Small intestine (tissue), 7 donors: ENCODE data around the gene OR5D16. TPM values are rescaled to one million over a fixed set of nuclear protein-coding genes. Genes with fewer than 3 reads are reported as not detected.
"Not testable (repeated sequence)": the region's sequence is repeated elsewhere in the genome, so short reads cannot be mapped to it uniquely, and the experiment has no call there.

ENCODE experiments used
- DNase-seq, 2 donors: peaks; one replicate each; pipeline versions ENCODE4 v3.0.0 to v3.0.0-alpha.2; 2013
- FAIRE-seq: peaks from 2 replicates; lab custom pipeline; 2012; peaks lifted over from hg19 to GRCh38; lab: Jason Lieb, UNC
- H3K27ac ChIP-seq, 3 donors: one replicate each; pipeline ENCODE4 v1.5.1; 2013; ENCODE audit warnings: low read length in 2 of 3, mild to moderate bottlenecking in 2 of 3, control low read depth in 1 of 3, inconsistent platforms in 1 of 3, low read depth in 1 of 3, moderate library complexity in 1 of 3
- H3K27me3 ChIP-seq, 3 donors: one replicate each; pipeline ENCODE4 v1.6.1; 2013; ENCODE audit warnings: low read length in 3 of 3, inconsistent platforms in 1 of 3; ENCODE audit not compliant: control insufficient read depth in 3 of 3, insufficient read depth in 3 of 3
- H3K36me3 ChIP-seq, 3 donors: one replicate each; pipeline ENCODE4 v1.6.1; 2013; ENCODE audit warnings: low read length in 3 of 3, inconsistent platforms in 1 of 3, low read depth in 1 of 3, mild to moderate bottlenecking in 1 of 3, moderate library complexity in 1 of 3; ENCODE audit not compliant: control insufficient read depth in 3 of 3, insufficient read depth in 2 of 3
- H3K4me1 ChIP-seq, 3 donors: one replicate each; pipeline ENCODE4 v1.6.1; 2013; ENCODE audit warnings: low read length in 2 of 3, inconsistent platforms in 1 of 3, low read depth in 1 of 3, mild to moderate bottlenecking in 1 of 3, moderate library complexity in 1 of 3; ENCODE audit not compliant: control insufficient read depth in 3 of 3, insufficient read depth in 2 of 3
- H3K4me3 ChIP-seq, 3 donors: one replicate each; pipeline ENCODE4 v1.5.1; 2013; ENCODE audit warnings: low read length in 3 of 3, control low read depth in 1 of 3, inconsistent platforms in 1 of 3, low read depth in 1 of 3, mild to moderate bottlenecking in 1 of 3, moderate library complexity in 1 of 3
- H3K9me3 ChIP-seq, 2 donors: one replicate each; pipeline ENCODE4 v1.6.1; 2013; ENCODE audit warnings: low read depth in 1 of 2, low read length in 1 of 2; ENCODE audit not compliant: control insufficient read depth in 2 of 2, insufficient read depth in 1 of 2
- WGBS, 3 donors: extraction: QIAGEN DNeasy Blood & Tissue Kit; methylation state at CpG; one replicate each; pipeline ENCODE4 v1.1.7; 2013; 5-methylcytosine and 5-hydroxymethylcytosine counted together
- polyA plus RNA-seq, 4 donors: library from polyadenylated mRNA; stranded (reverse) in 3 of 4; unstranded in 1 of 4; fragments of 200-250 nt in 3 of 4; fragments of 120-200 nt in 1 of 4; gene quantifications; one replicate each; pipeline versions ENCODE4 v1.2.1 to v1.2.3, GENCODE V29; 2013
- donor health status: healthy with polysubstance abuse.
- donor health status: control.
- donor health status: control.
- donor health status: Bipolar disorder and iron deficiency.
- donor health status: healthy.

Gene OR5D16
- polyA plus RNA-seq, 4 donors: not detected

DNA sequence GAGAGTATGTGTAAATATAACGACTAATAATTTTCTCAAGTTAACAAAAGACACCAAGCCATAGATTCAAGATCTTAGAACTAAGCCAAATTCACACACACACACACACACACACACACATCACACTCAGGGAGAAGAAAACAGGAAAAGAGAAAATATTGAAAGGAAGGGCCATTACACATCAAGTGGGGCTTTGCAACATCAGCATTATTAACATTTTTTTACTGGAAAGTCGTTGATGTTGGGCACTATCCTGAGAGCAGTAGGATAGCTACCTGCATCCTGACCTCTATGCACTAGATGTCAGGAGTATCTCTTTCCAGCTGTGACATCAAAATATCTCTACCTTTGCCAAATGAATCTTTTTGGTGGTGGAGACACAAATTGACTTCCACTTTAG is 8.9 kb downstream of the OR5D16 start:
- Histone ChIP-seq H3K27ac (no peak overlapping the region), H3K36me3 (no peaks in the 10 kb centered on the region), H3K9me3 (peaks cover 0 to 5% of the 10 kb centered on the region in 2 donors), H3K4me3 (no peak overlapping the region), H3K4me1 (no peaks in the 10 kb centered on the region), H3K27me3 (no peaks in the 10 kb centered on the region)
- no peak for FAIRE-seq
- 24 to 48% (median 31%) methylated on average over 2 of the region's 2 CpGs for WGBS, 3 donors
- DNase-seq: no peak

DNA sequence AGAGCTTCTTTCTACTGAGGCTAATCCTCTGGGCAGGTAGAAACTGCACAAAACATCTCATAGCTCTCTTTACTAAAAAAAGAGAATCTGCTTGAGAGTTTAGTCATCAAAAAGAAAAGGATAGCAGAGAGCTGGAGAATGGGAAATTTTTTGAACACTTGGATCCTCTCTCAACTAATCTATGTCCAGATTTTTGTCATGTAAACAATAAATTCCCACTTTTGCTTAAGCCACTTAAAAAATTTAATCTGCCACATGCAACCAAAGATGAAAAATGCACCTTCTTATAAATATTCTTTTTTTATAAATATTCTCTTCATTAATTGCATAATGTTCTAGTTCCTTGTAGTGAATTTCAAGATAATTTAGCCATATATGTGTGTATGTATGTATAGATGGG is 10.5 kb downstream of the OR5D16 start:
- Histone ChIP-seq H3K4me3 (no peak overlapping the region), H3K27me3 (no peaks in the 10 kb centered on the region), H3K27ac (no peak overlapping the region), H3K4me1 (no peaks in the 10 kb centered on the region), H3K9me3 (peaks cover 0 to 5% of the 10 kb centered on the region in 2 donors), H3K36me3 (no peaks in the 10 kb centered on the region)
- FAIRE-seq (no peak), DNase-seq (no peak)

DNA sequence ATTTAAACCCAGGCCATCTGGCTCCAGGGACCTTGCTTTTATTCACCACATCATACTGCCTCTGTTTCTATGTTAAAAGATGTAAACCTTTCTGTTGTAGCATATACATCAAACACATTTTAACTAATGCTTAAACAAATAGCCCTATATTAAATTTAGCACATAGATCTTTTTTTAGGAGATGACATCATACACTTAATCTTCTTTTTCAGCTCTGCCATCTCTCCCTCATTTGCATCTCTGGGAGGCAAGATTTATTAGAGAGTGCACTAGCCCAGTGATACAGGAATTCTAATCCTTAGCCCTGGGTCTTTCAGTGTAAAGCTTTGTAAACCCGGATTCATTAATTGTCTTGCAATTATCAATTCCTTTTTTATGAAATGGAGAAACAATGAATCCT is 13.6 kb downstream of the OR5D16 start:
- DNase-seq: no peak

DNA sequence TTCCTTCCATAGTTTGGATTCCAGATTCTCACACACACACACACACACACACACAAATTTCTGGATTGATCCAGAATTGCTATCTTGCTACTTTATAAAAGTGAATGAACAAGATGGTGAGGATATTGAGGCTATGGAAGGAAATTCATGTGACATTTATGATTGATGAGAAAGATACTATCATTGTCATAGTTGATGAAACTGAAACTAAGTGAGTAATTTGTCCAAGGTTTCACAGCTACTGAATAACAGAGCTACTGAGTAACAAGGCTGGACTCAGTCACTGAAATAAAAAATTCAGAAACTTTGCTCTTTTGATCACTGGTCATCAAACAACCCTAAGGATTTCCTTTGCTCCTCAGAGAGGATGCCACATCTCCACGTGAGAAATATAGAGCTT is 16.2 kb downstream of the OR5D16 start:
- H3K9me3 ChIP-seq: peaks cover 0 to 12% of the 10 kb centered on the region in 2 donors
- FAIRE-seq (no peak), DNase-seq (no peak)
- no peaks in the 10 kb centered on the region for H3K27me3 ChIP-seq
- no peaks in the 10 kb centered on the region for H3K36me3 ChIP-seq
- no peak overlapping the region for H3K27ac ChIP-seq
- no peaks in the 10 kb centered on the region for H3K4me1 ChIP-seq
- 9 to 27% (median 26%) methylated on average over 1 of the region's 1 CpG for WGBS, 3 donors
- H3K4me3 ChIP-seq: no peak overlapping the region

More for the DNA sequence above, 13.6 kb downstream of the OR5D16 start:
- Histone ChIP-seq H3K36me3 (no peaks in the 10 kb centered on the region), H3K4me3 (no peak overlapping the region), H3K27me3 (no peaks in the 10 kb centered on the region), H3K27ac (no peak overlapping the region), H3K9me3 (peaks cover 0 to 10% of the 10 kb centered on the region in 2 donors), H3K4me1 (no peaks in the 10 kb centered on the region)
- FAIRE-seq: no peak
- WGBS, 3 donors: 77 to 91% (median 84%) methylated on average over 1 of the region's 1 CpG

DNA sequence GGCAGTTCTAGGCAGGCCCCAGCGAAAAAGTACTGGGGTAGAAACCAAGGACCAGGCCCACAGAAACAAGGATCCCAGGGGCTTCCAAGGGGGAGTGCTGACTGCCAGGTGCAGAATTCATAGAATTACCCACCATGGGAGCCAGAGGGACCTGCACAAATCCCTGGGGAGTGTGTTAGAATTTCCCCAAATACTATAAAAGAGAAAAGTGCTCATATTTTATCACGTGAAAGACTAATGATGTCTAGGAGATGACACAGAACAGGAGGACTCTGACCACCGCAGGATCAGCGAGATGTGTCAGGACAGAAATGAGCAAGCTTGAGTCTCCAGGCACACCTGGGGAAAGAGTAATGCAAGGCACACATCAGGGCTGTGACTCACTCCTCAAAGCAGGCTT is 28.8 kb downstream of the OR5D16 start:
- H3K27me3 ChIP-seq, H3K4me3 ChIP-seq, H3K27ac ChIP-seq, H3K36me3 ChIP-seq, FAIRE-seq, H3K4me1 ChIP-seq, DNase-seq: not testable (repeated sequence)
- peaks cover 1 to 21% of the 10 kb centered on the region in 2 donors for H3K9me3 ChIP-seq
- WGBS, 3 donors: 79 to 87% (median 80%) methylated on average over 4 of the region's 4 CpGs

DNA sequence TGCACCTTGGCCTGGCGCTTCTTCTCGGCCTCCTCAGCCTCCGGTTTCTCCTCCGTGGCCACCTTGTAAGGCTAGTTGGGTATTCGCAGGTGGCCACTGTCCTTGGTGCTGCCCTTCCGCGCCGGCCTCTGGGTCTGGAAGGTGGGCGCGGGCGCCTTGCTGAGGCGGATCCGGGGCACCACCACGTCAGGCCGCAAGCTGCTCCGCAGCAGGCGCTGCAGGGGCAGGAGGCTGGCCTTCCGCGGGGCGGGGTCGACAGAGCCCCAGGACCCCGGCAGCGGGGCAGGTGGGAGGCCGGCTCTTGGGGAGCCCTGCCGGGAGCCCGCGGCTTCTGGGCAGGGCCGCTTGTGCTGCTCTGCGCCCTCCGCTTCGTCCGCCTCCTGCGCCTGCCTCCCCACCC is 34.2 kb downstream of the OR5D16 start:
- H3K27ac ChIP-seq, H3K4me1 ChIP-seq, FAIRE-seq, H3K4me3 ChIP-seq, DNase-seq, H3K27me3 ChIP-seq, H3K36me3 ChIP-seq: not testable (repeated sequence)
- WGBS, 3 donors: 27 to 55% (median 38%) methylated on average over 25 to 33 of the region's 33 CpGs
- H3K9me3 ChIP-seq: peaks cover 1 to 26% of the 10 kb centered on the region in 2 donors

DNA sequence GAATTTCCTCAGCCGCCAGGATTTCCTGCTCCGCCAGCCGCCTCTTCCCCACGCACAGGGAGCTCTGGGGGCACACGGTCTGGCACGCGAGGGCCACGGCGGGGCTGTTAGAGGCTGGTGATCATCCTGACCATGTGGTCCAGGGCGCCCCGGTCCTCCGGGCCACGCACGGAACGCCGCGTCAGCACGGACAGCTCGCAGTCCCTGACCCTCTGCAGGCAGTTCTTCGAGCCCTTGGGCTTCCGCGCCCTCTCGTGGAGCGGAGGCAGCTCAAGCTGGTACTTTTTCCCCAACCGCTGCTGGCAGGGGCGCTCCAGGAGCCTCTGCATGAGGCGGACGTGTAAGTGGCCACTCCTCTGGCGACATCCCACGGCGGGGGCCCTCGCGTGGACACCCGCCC is 34.6 kb downstream of the OR5D16 start:
- not testable (repeated sequence) for H3K4me1 ChIP-seq, FAIRE-seq, H3K36me3 ChIP-seq, H3K27me3 ChIP-seq, H3K4me3 ChIP-seq, H3K27ac ChIP-seq, DNase-seq
- WGBS, 3 donors: 34 to 56% (median 50%) methylated on average over 29 to 34 of the region's 34 CpGs
- peaks cover 1 to 24% of the 10 kb centered on the region in 2 donors for H3K9me3 ChIP-seq

DNA sequence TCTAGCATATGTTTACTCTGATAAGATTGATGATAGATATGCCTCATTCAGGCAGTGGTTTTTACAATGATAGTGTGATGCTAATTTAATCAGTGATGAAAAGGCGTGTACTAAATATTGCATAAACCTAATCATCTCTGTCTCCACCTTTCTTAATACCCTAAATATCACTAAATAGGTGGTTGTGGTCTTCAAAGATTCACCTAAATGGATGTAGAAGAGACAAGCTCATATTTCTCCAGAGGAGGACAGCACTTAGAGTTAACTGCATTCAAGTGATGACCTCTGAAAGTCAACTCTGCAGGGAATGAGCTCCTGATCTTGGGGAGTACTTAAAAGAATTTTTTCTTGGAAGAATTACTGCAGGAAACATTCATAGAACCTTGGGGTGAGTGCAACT is 44.4 kb downstream of the OR5D16 start, which contains the start of gene TRIM51:
Gene TRIM51, plus strand, starts transcription at position 301 of the 400 bp plus-strand sequence. CDS start 2,132 bp downstream, outside the sequence.
- H3K9me3 ChIP-seq, H3K4me1 ChIP-seq, H3K27ac ChIP-seq, FAIRE-seq, H3K36me3 ChIP-seq, DNase-seq, H3K4me3 ChIP-seq, H3K27me3 ChIP-seq: not testable (repeated sequence)
- 64 to 75% (median 68%) methylated on average over 1 of the region's 1 CpG for WGBS, 3 donors

DNA sequence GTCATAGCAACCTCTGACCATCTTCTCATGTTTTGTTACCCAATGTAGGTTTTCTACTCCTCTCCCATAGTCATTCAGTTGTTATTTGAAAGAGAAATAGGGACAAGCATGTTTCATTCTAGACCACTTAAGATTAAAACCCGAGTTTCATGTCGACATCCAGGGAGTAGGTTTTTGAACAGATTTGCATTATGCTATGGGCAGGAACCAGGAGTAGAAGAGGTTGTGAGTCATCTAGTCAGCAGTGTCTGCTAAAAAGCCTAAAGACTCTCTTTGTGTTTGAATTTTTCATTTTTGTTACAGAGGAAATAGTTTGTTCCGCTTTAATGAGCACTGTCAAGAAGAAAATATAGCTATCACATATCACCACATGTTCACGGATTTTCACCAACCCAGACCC is 46.4 kb downstream of the OR5D16 start:
- FAIRE-seq, DNase-seq, H3K4me3 ChIP-seq, H3K9me3 ChIP-seq, H3K4me1 ChIP-seq, H3K27me3 ChIP-seq, H3K27ac ChIP-seq, H3K36me3 ChIP-seq: not testable (repeated sequence)
- WGBS, 3 donors: 87 to 89% (median 88%) methylated on average over 4 of the region's 4 CpGs
